MM.1S (cell line): ENCODE results near the gene MUCL3.
"Not testable (repeated sequence)": the region's sequence is repeated elsewhere in the genome, so short reads cannot be mapped to it uniquely, and the experiment has no call there.

Experiments
- DNase-seq: peaks from one replicate; pipeline ENCODE4 v3.0.0-alpha.2; 2015
- H2AFZ ChIP-seq: fragments of 300-600 bp; sonication (generic); 2 replicates; pipeline ENCODE4 v1.6.0; 2016; ENCODE audit warnings: antibody characterized with exemption, low read length
- H3F3A ChIP-seq: fragments of 300-600 bp; sonication (generic); 2 replicates; pipeline ENCODE4 v1.6.1; 2016; ENCODE audit warnings: mild to moderate bottlenecking, antibody characterized with exemption, low read length, moderate library complexity, mixed read lengths; ENCODE audit not compliant: insufficient read depth
- H3K27ac ChIP-seq: fragments of 300-600 bp; sonication (generic); 2 replicates; pipeline ENCODE4 v1.5.1; 2016; ENCODE audit warnings: mild to moderate bottlenecking, low read length
- H3K27me3 ChIP-seq: fragments of 300-600 bp; sonication (generic); replicated peaks from 2 replicates; pipeline ENCODE4 v1.6.0; 2016; ENCODE audit warnings: low read length; ENCODE audit not compliant: insufficient read depth
- H3K36me3 ChIP-seq: fragments of 300-600 bp; sonication (generic); replicated peaks from 2 replicates; pipeline ENCODE4 v1.6.1; 2016; ENCODE audit warnings: mild to moderate bottlenecking, low read length, mixed read lengths; ENCODE audit not compliant: insufficient read depth
- H3K4me1 ChIP-seq: fragments of 300-600 bp; sonication (generic); 2 replicates; pipeline ENCODE4 v1.6.1; 2016; ENCODE audit warnings: low read length, mixed read lengths
- H3K4me2 ChIP-seq: fragments of 300-600 bp; sonication (generic); 2 replicates; pipeline ENCODE4 v1.6.0; 2016; ENCODE audit warnings: low read depth, low read length
- H3K4me3 ChIP-seq: fragments of 300-600 bp; sonication (generic); 2 replicates; pipeline ENCODE4 v1.5.1; 2016; ENCODE audit warnings: low read length, mixed read lengths
- H3K79me2 ChIP-seq: fragments of 300-600 bp; sonication (generic); 2 replicates; pipeline ENCODE4 v1.6.1; 2016; ENCODE audit warnings: mixed run types, low read length, mixed read lengths
- H3K9ac ChIP-seq: fragments of 300-600 bp; sonication (generic); 2 replicates; pipeline ENCODE4 v1.6.1; 2016; ENCODE audit warnings: low read length, mixed read lengths
- H3K9me2 ChIP-seq: fragments of 300-600 bp; sonication (generic); replicated peaks from 2 replicates; pipeline ENCODE4 v1.6.1; 2016; ENCODE audit warnings: mild to moderate bottlenecking, low read length, mixed read lengths; ENCODE audit not compliant: insufficient read depth
- H3K9me3 ChIP-seq: fragments of 300-600 bp; sonication (generic); replicated peaks from 2 replicates; pipeline ENCODE4 v1.6.1; 2016; ENCODE audit warnings: mild to moderate bottlenecking, low read length, mixed read lengths; ENCODE audit not compliant: insufficient read depth
- H4K20me1 ChIP-seq: fragments of 300-600 bp; sonication (generic); 2 replicates; pipeline ENCODE4 v1.6.1; 2016; ENCODE audit warnings: mild to moderate bottlenecking, low read length, moderate library complexity, mixed read lengths; ENCODE audit not compliant: insufficient read depth
- EZH2 ChIP-seq: fragments of 300-600 bp; sonication (generic); optimal IDR thresholded peaks from 2 replicates; pipeline ENCODE3; 2017; ENCODE audit warnings: low read depth, mild to moderate bottlenecking, antibody characterized with exemption, low read length, mixed read lengths
- EZH2phosphoT487 ChIP-seq: fragments of 300-600 bp; sonication (generic); IDR thresholded peaks from 2 replicates; pipeline ENCODE4 v1.6.1; 2018; ENCODE audit warnings: antibody characterized with exemption, low read length
- TF ChIP-seq, protein P1 (sequence below): fragments of 300-600 bp; sonication (generic); IDR thresholded peaks from 2 replicates; pipeline ENCODE4 v1.5.1; 2016; ENCODE audit warnings: antibody characterized with exemption, low read length, mixed read lengths

The MUCL3 gene

GRCh38 chr6:30926644-30927043 lies 14.1 kb upstream of the MUCL3 start:
- H3K79me2 ChIP-seq, result no peaks in the 10 kb centered on the region
- H2AFZ ChIP-seq, result no peak overlapping the region
- no peaks in the 10 kb centered on the region for H4K20me1 ChIP-seq
- DNase-seq, result no peak
- H3K27ac ChIP-seq, result no peak overlapping the region
- no peaks in the 10 kb centered on the region for H3K9me2 ChIP-seq
- no peaks in the 10 kb centered on the region for H3K4me1 ChIP-seq
- H3K36me3 ChIP-seq, result no peaks in the 10 kb centered on the region
- H3F3A ChIP-seq, result no peaks in the 10 kb centered on the region
- H3K4me2 ChIP-seq, result no peak overlapping the region
- no peaks in the 10 kb centered on the region for H3K9me3 ChIP-seq
- H3K4me3 ChIP-seq, result no peak overlapping the region
- H3K9ac ChIP-seq, result no peak overlapping the region
- TF ChIP-seq, protein P1, sequence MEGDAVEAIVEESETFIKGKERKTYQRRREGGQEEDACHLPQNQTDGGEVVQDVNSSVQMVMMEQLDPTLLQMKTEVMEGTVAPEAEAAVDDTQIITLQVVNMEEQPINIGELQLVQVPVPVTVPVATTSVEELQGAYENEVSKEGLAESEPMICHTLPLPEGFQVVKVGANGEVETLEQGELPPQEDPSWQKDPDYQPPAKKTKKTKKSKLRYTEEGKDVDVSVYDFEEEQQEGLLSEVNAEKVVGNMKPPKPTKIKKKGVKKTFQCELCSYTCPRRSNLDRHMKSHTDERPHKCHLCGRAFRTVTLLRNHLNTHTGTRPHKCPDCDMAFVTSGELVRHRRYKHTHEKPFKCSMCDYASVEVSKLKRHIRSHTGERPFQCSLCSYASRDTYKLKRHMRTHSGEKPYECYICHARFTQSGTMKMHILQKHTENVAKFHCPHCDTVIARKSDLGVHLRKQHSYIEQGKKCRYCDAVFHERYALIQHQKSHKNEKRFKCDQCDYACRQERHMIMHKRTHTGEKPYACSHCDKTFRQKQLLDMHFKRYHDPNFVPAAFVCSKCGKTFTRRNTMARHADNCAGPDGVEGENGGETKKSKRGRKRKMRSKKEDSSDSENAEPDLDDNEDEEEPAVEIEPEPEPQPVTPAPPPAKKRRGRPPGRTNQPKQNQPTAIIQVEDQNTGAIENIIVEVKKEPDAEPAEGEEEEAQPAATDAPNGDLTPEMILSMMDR, result no peak
- TF ChIP-seq EZH2phosphoT487 (no peak), EZH2 (no peak)
- H3K27me3 ChIP-seq, result no peaks in the 10 kb centered on the region

GRCh38 chr6:30927080-30927479 lies 13.7 kb upstream of the MUCL3 start:
- H3K27me3 ChIP-seq, H3K4me2 ChIP-seq, H3K9me3 ChIP-seq, H3K4me3 ChIP-seq, H3F3A ChIP-seq, H3K27ac ChIP-seq, H4K20me1 ChIP-seq, H3K4me1 ChIP-seq, H2AFZ ChIP-seq, DNase-seq, H3K9ac ChIP-seq, H3K36me3 ChIP-seq, H3K79me2 ChIP-seq, H3K9me2 ChIP-seq: not testable (repeated sequence)

DNA sequence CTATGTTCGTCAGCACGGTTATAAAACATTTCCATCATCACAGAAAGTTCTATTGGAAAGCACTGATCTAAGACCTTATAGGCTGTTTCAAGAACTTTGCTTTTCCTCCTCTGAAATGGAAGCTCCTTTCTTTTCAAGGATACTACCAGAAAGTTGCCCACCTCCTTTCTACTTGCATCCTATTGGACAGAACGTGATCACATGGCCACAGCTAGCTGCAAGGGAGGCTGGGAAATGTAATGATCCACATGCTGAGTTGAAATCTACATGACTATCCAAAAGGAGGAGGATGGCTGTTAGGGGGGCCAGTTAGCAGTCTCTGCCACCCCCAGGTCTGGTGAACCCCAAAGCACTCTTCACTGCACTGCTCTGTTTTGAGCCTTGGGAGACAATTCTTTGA lies 12.1 kb upstream of the MUCL3 start:
- no peak overlapping the region for H3K4me3 ChIP-seq
- no peak overlapping the region for H3K9ac ChIP-seq
- no peak overlapping the region for H3K27ac ChIP-seq
- no peaks in the 10 kb centered on the region for H3K4me1 ChIP-seq
- no peaks in the 10 kb centered on the region for H3K27me3 ChIP-seq
- no peaks in the 10 kb centered on the region for H3K36me3 ChIP-seq
- no peaks in the 10 kb centered on the region for H3K9me2 ChIP-seq
- H4K20me1 ChIP-seq, result no peaks in the 10 kb centered on the region
- H3F3A ChIP-seq, result no peaks in the 10 kb centered on the region
- no peak overlapping the region for H2AFZ ChIP-seq
- no peak overlapping the region for H3K4me2 ChIP-seq
- DNase-seq, result no peak
- no peaks in the 10 kb centered on the region for H3K9me3 ChIP-seq
- TF ChIP-seq, protein P1, result no peak
- TF ChIP-seq EZH2 (no peak), EZH2phosphoT487 (no peak)
- no peaks in the 10 kb centered on the region for H3K79me2 ChIP-seq

DNA sequence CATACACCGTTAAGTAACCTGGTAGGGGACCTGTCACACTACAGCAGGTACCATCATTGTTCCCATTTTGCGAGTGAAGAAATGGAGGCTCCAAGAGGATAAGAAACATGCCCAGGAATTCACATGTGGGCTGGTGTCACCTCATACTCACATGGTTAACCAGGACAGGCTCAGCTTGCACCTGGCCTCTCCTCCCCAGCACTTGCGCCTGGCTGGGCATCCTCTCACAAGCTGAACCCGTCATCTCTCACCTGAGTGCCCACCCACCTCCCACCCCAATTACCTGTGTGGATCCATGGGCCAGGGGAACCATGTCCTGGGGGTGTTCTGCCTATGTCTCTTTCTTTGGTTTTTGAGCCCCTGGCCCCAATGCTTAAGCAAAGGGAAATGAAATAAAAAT lies 10.3 kb upstream of the MUCL3 start:
- H3F3A ChIP-seq, result no peaks in the 10 kb centered on the region

More for the DNA sequence above, 10.3 kb upstream of the MUCL3 start:
- no peak for TF ChIP-seq EZH2
- TF ChIP-seq, protein P1, result no peak
- TF ChIP-seq EZH2phosphoT487, result no peak
- Histone ChIP-seq H3K9me3 (no peaks in the 10 kb centered on the region), H3K9me2 (no peaks in the 10 kb centered on the region), H4K20me1 (no peaks in the 10 kb centered on the region), H3K4me2 (no peak overlapping the region), H3K79me2 (no peaks in the 10 kb centered on the region), H3K9ac (no peak overlapping the region), H3K27me3 (no peaks in the 10 kb centered on the region), H3K4me1 (no peaks in the 10 kb centered on the region), H2AFZ (no peak overlapping the region), H3K36me3 (no peaks in the 10 kb centered on the region), H3K4me3 (no peak overlapping the region), H3K27ac (no peak overlapping the region)
- no peak for DNase-seq
